ENCODE measurements around the gene LRRIQ3. TPM values are rescaled to one million over a fixed set of nuclear protein-coding genes. Genes with fewer than 3 reads are reported as not detected.

The LRRIQ3 gene
- total RNA-seq, 6 experiments from 2014 or later = 0.68 to 1.7 (median 1.2) TPM

- Mint-ChIP-seq H3K27ac (no peak overlapping the region), H3K36me3 (ENCODE audit: low read depth) (no peaks in the 10 kb centered on the region; the same call in 1 of the 2 replicates), H3K9me3 (peaks cover 7% of the 10 kb centered on the region), H3K4me3 (no peak overlapping the region), H3K27me3 (ENCODE audit: insufficient read depth) (no peaks in the 10 kb centered on the region; the same call in 1 of the 2 replicates), H3K4me1 (ENCODE audit: low read depth) (peaks cover 6% of the 10 kb centered on the region; the same call in 1 of the 2 replicates)
- DNase-seq = no peak
- TF ChIP-seq, protein P1, sequence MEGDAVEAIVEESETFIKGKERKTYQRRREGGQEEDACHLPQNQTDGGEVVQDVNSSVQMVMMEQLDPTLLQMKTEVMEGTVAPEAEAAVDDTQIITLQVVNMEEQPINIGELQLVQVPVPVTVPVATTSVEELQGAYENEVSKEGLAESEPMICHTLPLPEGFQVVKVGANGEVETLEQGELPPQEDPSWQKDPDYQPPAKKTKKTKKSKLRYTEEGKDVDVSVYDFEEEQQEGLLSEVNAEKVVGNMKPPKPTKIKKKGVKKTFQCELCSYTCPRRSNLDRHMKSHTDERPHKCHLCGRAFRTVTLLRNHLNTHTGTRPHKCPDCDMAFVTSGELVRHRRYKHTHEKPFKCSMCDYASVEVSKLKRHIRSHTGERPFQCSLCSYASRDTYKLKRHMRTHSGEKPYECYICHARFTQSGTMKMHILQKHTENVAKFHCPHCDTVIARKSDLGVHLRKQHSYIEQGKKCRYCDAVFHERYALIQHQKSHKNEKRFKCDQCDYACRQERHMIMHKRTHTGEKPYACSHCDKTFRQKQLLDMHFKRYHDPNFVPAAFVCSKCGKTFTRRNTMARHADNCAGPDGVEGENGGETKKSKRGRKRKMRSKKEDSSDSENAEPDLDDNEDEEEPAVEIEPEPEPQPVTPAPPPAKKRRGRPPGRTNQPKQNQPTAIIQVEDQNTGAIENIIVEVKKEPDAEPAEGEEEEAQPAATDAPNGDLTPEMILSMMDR (IDR thresholded peaks at IDR 0.05) = no peak
Measured at GRCh38 chr1:74005533-74005932, 192.4 kb downstream of the LRRIQ3 start.

GRCh38 chr1:74003806-74004205, 194.2 kb downstream of the LRRIQ3 start:
- H3K9me3 Mint-ChIP-seq = no peaks in the 10 kb centered on the region
- no peak overlapping the region for H3K4me3 Mint-ChIP-seq
- DNase-seq = no peak
- H3K36me3 Mint-ChIP-seq (ENCODE audit: low read depth) = no peaks in the 10 kb centered on the region
- no peaks in the 10 kb centered on the region; the same call in 1 of the 2 replicates for H3K27me3 Mint-ChIP-seq (ENCODE audit: insufficient read depth)
- TF ChIP-seq, protein P1 (IDR thresholded peaks at IDR 0.05) = no peak
- H3K4me1 Mint-ChIP-seq (ENCODE audit: low read depth) = no peaks in the 10 kb centered on the region; the same call in 1 of the 2 replicates
- no peak overlapping the region for H3K27ac Mint-ChIP-seq

- Mint-ChIP-seq H3K27ac (no peak overlapping the region), H3K4me1 (ENCODE audit: low read depth) (no peaks in the 10 kb centered on the region), H3K9me3 (no peaks in the 10 kb centered on the region), H3K4me3 (no peak overlapping the region), H3K27me3 (ENCODE audit: insufficient read depth) (no peaks in the 10 kb centered on the region; the same call in 1 of the 2 replicates), H3K36me3 (ENCODE audit: low read depth) (no peaks in the 10 kb centered on the region)
- TF ChIP-seq, protein P1 (IDR thresholded peaks at IDR 0.05) = peak; percentile 77
- peak; percentile 5 for DNase-seq
Measured at GRCh38 chr1:73998348-73998959, 199.5 kb downstream of the LRRIQ3 start.

DNA sequence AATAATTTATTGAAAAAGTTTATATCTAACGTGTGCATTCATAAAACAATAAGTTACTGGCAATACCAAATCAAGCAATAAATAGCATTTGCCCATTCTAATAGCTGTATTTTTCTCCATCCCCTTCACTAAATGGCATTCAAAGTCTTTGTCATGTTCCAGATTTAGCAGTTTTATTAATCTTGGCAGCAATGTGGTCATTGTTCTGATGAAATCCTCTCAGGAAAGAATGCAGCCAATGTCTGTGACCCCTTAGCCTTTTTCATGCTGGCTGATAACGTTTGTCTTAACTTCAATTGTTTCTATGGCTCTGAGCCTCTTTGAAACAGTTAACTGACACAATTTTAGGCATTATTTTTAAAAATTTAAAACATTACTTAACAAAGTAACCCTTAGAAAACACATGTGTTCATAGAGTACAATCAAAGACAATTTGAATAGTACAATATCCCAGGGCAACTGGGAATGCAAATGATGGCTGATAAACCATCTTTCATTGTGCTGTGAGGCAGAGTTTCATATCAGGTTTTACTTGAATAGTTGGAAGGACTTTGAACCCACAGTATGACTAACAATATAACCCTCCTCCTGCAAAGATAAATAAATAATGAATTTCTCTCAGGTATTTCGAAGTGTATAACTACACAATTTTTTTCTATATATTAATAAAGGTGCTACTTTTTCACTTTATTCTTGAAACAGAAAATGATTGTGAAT, 217.5 kb downstream of the LRRIQ3 start:
- H3K36me3 Mint-ChIP-seq (ENCODE audit: low read depth) = no peaks in the 10 kb centered on the region
- H3K27me3 Mint-ChIP-seq (ENCODE audit: insufficient read depth) = no peaks in the 10 kb centered on the region
- no peak for DNase-seq
- H3K27ac Mint-ChIP-seq = no peak overlapping the region
- TF ChIP-seq, protein P1 (IDR thresholded peaks at IDR 0.05) = no peak
- no peak overlapping the region for H3K4me3 Mint-ChIP-seq
- H3K4me1 Mint-ChIP-seq (ENCODE audit: low read depth) = no peaks in the 10 kb centered on the region
- peaks cover 29% of the 10 kb centered on the region for H3K9me3 Mint-ChIP-seq

DNA sequence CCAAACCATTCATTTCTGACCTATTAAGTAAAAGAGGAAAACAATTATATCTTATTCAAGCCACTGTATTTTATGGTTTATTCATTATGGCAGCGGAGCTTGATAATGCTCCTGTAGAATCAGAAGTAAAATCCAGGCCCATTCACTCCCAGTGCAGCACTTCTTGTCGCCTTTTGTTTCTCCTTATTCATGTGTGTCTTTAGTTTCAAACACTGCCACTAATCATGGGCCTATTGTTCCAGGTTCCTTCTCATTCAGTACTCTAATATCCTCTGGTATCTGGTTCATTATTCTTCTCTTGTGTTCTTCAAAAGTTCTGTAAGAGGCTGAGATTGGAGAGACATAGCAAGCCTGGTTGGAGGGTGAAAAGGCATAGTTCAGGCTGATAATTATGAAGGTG, 218.3 kb downstream of the LRRIQ3 start:
- TF ChIP-seq, protein P1 (IDR thresholded peaks at IDR 0.05) = no peak
- Mint-ChIP-seq H3K27ac (no peak overlapping the region), H3K36me3 (ENCODE audit: low read depth) (no peaks in the 10 kb centered on the region), H3K27me3 (ENCODE audit: insufficient read depth) (no peaks in the 10 kb centered on the region), H3K4me1 (ENCODE audit: low read depth) (no peaks in the 10 kb centered on the region), H3K4me3 (no peak overlapping the region), H3K9me3 (peaks cover 24% of the 10 kb centered on the region)
- no peak for DNase-seq

Measured in HFFc6 (cell line).